K562 (cell line): Measurements from ENCODE around the gene HERC3. TPM values are rescaled to one million over a fixed set of nuclear protein-coding genes. Genes with fewer than 3 reads are reported as not detected.
A peak's percentile ranks its signal among the peaks of the same experiment; 100 is the strongest.

Source experiments
- ATAC-seq: fragments of 200-7000 bp; cut with Tn5 transposase; 3 replicates; pipeline ENCODE4 v1.9.1; 2020; ENCODE audit warnings: moderate library complexity
- BruUV-seq: library from RNA; stranded (reverse); fragments of 400-500 nt; replicated peaks from 2 replicates; lab custom pipeline; 2021; lab: Mats Ljungman, UMichigan
- CTCF ChIA-PET: fragments of 300-600 bp; formaldehyde crosslinking; extraction: SDS; loops from one replicate; lab custom pipeline; 2021; ENCODE audit warnings: low intra/inter-chr PET ratio; lab: Yijun Ruan, JAX
- POLR2A ChIA-PET: fragments of 300-600, 350-650 bp; sonication (Branson Sonifier 250); formaldehyde crosslinking; extraction: SDS; loops from one replicate; lab custom pipeline; 2021; ENCODE audit warnings: antibody characterized with exemption, inconsistent platforms; lab: Yijun Ruan, JAX
- DNase-seq, 4 experiments: peaks; one replicate each; pipeline versions ENCODE4 v3.0.0 to v3.0.0-alpha.2; 2011 to 2018; ENCODE audit warnings: low spot score in 3 of 4, mixed read lengths in 3 of 4; ENCODE audit errors: extremely low read depth in 1 of 4
- FAIRE-seq: peaks from 2 replicates; lab custom pipeline; 2011; peaks lifted over from hg19 to GRCh38; lab: Jason Lieb, UNC
- H2AFZ ChIP-seq: 2 replicates; pipeline ENCODE4 v1.6.0; 2011; ENCODE audit warnings: low read depth, low read length, control low read depth, inconsistent platforms
- H3K27ac ChIP-seq: fragments of 200-600 bp; 3 replicates; pipeline ENCODE4 v1.8.0; 2011; ENCODE audit warnings: low read depth, mild to moderate bottlenecking, control low read depth, inconsistent platforms, low read length, moderate library complexity, mixed read lengths; ENCODE audit errors: extremely low read depth
- H3K27me3 ChIP-seq, 2 experiments: fragments of 300-600 bp in 1 of 2; 2 replicates in 1 of 2; 3 replicates in 1 of 2; pipeline versions ENCODE4 v1.6.0 to v1.8.0; 2011; ENCODE audit warnings: inconsistent platforms in 2 of 2, low read length in 2 of 2, mild to moderate bottlenecking in 1 of 2, mixed read lengths in 1 of 2, moderate library complexity in 1 of 2; ENCODE audit not compliant: control insufficient read depth in 2 of 2, insufficient read depth in 2 of 2
- H3K36me3 ChIP-seq: fragments of 300-600 bp; 3 replicates; pipeline ENCODE4 v1.8.0; 2011; ENCODE audit warnings: mild to moderate bottlenecking, low read length, inconsistent platforms; ENCODE audit not compliant: control insufficient read depth, insufficient read depth
- H3K4me1 ChIP-seq, 2 experiments: fragments of 200-600 bp in 1 of 2; replicated peaks in 1 of 2; 2 replicates in 1 of 2; 3 replicates in 1 of 2; pipeline versions ENCODE4 v1.5.1 to v1.8.0; 2011; ENCODE audit warnings: inconsistent platforms in 2 of 2, low read length in 2 of 2, mild to moderate bottlenecking in 1 of 2, mixed read lengths in 1 of 2, moderate library complexity in 1 of 2; ENCODE audit not compliant: control insufficient read depth in 2 of 2, insufficient read depth in 2 of 2
- H3K4me2 ChIP-seq: 2 replicates; pipeline ENCODE4 v1.6.1; 2011; ENCODE audit warnings: low read length, control low read depth, inconsistent platforms, mixed read lengths; ENCODE audit not compliant: insufficient read depth
- H3K4me3 ChIP-seq: fragments of 200-600 bp; sonication (generic), shearing (Covaris generic); 2 replicates; pipeline ENCODE4 v1.5.1; 2016; ENCODE audit warnings: control low read depth, inconsistent platforms
- H3K79me2 ChIP-seq: fragments of 200-600 bp; 3 replicates; pipeline ENCODE4 v1.8.0; 2011; ENCODE audit warnings: low read length, inconsistent platforms; ENCODE audit not compliant: control insufficient read depth, insufficient read depth
- H3K9ac ChIP-seq, 2 experiments: 2 replicates each; pipeline versions ENCODE4 v1.6.0 to v1.6.1; 2011; ENCODE audit warnings: low read depth in 2 of 2, low read length in 2 of 2, control low read depth in 1 of 2, inconsistent platforms in 1 of 2, mild to moderate bottlenecking in 1 of 2, mixed read lengths in 1 of 2; ENCODE audit not compliant: insufficient read depth in 1 of 2
- H3K9me1 ChIP-seq: one replicate; pipeline ENCODE4 v1.6.0; 2011; ENCODE audit warnings: inconsistent platforms, mild to moderate bottlenecking, low read length, moderate library complexity; ENCODE audit not compliant: control insufficient read depth, insufficient read depth
- H3K9me3 ChIP-seq: replicated peaks from 2 replicates; pipeline ENCODE4 v1.5.1; 2011; ENCODE audit warnings: low read depth, low read length, inconsistent platforms; ENCODE audit not compliant: control insufficient read depth, insufficient read depth
- H4K20me1 ChIP-seq: replicated peaks from 2 replicates; pipeline ENCODE4 v1.6.1; 2011; ENCODE audit warnings: low read length, inconsistent platforms, mixed read lengths; ENCODE audit not compliant: control insufficient read depth, insufficient read depth
- EP400 ChIP-seq: fragments of 450-650 bp; IDR thresholded peaks from 2 replicates; pipeline ENCODE4 v1.6.1; 2017; ENCODE audit warnings: antibody characterized with exemption, mild to moderate bottlenecking, moderate library complexity
- KLF13 ChIP-seq: fragments of 450-650 bp; IDR thresholded peaks from 2 replicates; pipeline ENCODE4 v1.6.1; 2016; ENCODE audit warnings: missing genetic modification characterization, low read depth, mild to moderate bottlenecking, missing compliant biosample characterization, moderate library complexity, borderline replicate concordance
- MXI1 ChIP-seq: IDR thresholded peaks from 2 replicates; pipeline ENCODE4 v1.6.1; 2011; ENCODE audit warnings: low read depth, mild to moderate bottlenecking, improper control_type of control experiment, low read length
- POLR2A ChIP-seq: fragments of 450-650 bp; conservative IDR thresholded peaks from 2 replicates; pipeline ENCODE4 v1.6.1; 2016
- POLR2AphosphoS2 ChIP-seq: IDR thresholded peaks from 2 replicates; pipeline ENCODE4 v1.6.1; 2012; ENCODE audit warnings: low read length, improper control_type of control experiment
- RFX7 ChIP-seq: fragments of 250-450 bp; sonication (Bioruptor Pico); IDR thresholded peaks from 2 replicates; pipeline ENCODE4 v1.5.1; 2021; ENCODE audit warnings: mild to moderate bottlenecking
- SIRT6 ChIP-seq: IDR thresholded peaks from one replicate; pipeline ENCODE4 v1.6.1; 2012; ENCODE audit warnings: low read depth, mild to moderate bottlenecking, control low read depth, inconsistent platforms, low read length, moderate library complexity
- SMC3 ChIP-seq: conservative IDR thresholded peaks from 2 replicates; pipeline ENCODE4 v1.6.1; 2011; ENCODE audit warnings: low read depth, low read length, improper control_type of control experiment; ENCODE audit not compliant: insufficient read depth
- ZBTB17 ChIP-seq: fragments of 450-650 bp; formaldehyde crosslinking; IDR thresholded peaks from 2 replicates; pipeline ENCODE4 v1.4.0; 2020; ENCODE audit warnings: mild to moderate bottlenecking
- ZNF232 ChIP-seq: sonication (generic); formaldehyde crosslinking; IDR thresholded peaks from 2 replicates; pipeline ENCODE4 v1.8.0; 2022; ENCODE audit warnings: mild to moderate bottlenecking, missing genetic modification reagents
- ZNF316 ChIP-seq: fragments of 450-650 bp; IDR thresholded peaks from 2 replicates; pipeline ENCODE4 v1.6.1; 2016
- WGBS: fragments of 100-300 bp; shearing (Covaris generic); methylation state at CpG from one replicate; pipeline ENCODE4 v1.1.6; 2016; ENCODE audit warnings: low coverage, mixed read lengths; ENCODE audit not compliant: insufficient coverage; ENCODE audit errors: missing lambda C conversion rate; 5-methylcytosine and 5-hydroxymethylcytosine counted together
- in situ Hi-C: fragments of 300-500 bp; cut with MboI; formaldehyde crosslinking; loops from 4 replicates; pipeline ENCODE4 v1.15.0; 2018; ENCODE audit warnings: inconsistent platforms, mixed read lengths
- intact Hi-C: fragments of 100-400 bp; cut with micrococcal nuclease; formaldehyde crosslinking; loops from 2 replicates; pipeline ENCODE4 v1.14.2; 2022
- polyA plus RNA-seq, 8 experiments: library from polyadenylated mRNA; depleted of rRNA in 4 of 8; stranded (reverse) in 5 of 8; unstranded in 3 of 8; fragments of >200 nt; fragmentation: Nextera tagmentation in 2 of 8; fragmentation: Illumina TruSeq in 1 of 8; extraction: Ambion mirVana in 2 of 8; extraction: Trizol in 1 of 8; gene quantifications; 2 replicates each; pipeline versions ENCODE4 v1.2.1 to v1.2.3, GENCODE V29; 2011 to 2014; ENCODE audit warnings: inconsistent platforms in 1 of 8, missing spikeins in 1 of 8
- total RNA-seq, 7 experiments: library from RNA; depleted of rRNA in 6 of 7; stranded (reverse); fragments of >200 nt in 6 of 7; fragmentation: Illumina TruSeq in 2 of 7; extraction: Trizol in 2 of 7; gene quantifications; 2 replicates each; pipeline versions ENCODE4 v1.2.1 to v1.2.3, GENCODE V29; 2011 to 2021; ENCODE audit warnings: low replicate concordance in 1 of 7
- TF ChIP-seq, protein P1 (sequence below), 2 experiments: fragments of 450-650 bp in 1 of 2; sonication (generic) in 1 of 2; formaldehyde crosslinking in 1 of 2; IDR thresholded peaks in 1 of 2; conservative IDR thresholded peaks in 1 of 2; 2 replicates each; pipeline versions ENCODE4 v1.6.1 to v1.8.1; 2016 to 2023; ENCODE audit warnings: mild to moderate bottlenecking in 2 of 2, moderate library complexity in 2 of 2, inconsistent platforms in 1 of 2, missing genetic modification reagents in 1 of 2
- TF ChIP-seq, protein P2 (sequence below): sonication (generic); formaldehyde crosslinking; IDR thresholded peaks from 2 replicates; pipeline ENCODE4 v1.8.0; 2022; ENCODE audit warnings: mild to moderate bottlenecking, missing genetic modification reagents
- TF ChIP-seq, protein P3 (sequence below): sonication (generic); formaldehyde crosslinking; IDR thresholded peaks from 2 replicates; pipeline ENCODE4 v1.9.0; 2022; ENCODE audit warnings: mild to moderate bottlenecking, missing genetic modification reagents

The HERC3 gene
- total and polyA plus RNA-seq, 9 of the 15 experiments (the other 6 are each of a cell fraction or from before 2014, with no cell fraction given) = 1.8 to 13.1 (median 7.6) TPM

DNA sequence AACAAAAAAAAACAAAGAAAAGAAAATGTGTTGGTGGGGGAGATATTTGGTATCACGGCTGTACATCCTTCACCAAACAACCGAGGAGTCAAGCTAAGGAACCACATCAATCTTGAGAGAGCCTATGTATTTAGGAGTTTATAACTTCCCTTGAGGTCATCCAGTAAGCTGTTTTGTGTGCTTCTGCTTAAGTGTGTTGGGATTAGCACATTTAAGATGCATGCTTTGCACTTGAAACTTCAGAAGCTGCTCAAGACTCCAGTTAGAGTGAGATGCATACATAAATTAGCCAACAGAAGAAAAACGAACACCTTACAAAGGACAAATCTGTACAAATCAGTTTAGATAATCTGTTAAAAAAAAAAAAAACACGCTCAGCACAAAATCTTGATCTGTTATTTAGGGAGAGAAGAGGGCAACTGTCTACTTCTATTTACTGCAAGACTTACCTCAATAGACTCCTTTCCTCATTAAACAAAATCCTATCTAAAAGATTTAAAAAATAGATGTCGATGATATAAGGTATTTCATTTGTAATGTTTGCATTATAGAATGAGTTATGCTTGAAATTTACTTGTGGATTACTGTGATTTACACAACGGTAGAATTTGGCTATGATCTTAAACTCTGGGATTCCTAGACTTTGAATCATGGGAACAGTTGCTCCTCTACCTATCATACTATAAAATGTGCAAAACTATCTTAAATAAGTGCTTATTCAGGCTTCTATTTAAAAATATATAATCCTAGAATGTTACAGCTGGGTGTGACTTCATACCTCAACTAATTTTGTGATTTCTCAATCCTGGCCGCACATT, 159.2 kb downstream of the HERC3 start:
- intact Hi-C loops = no loop called here
- 55% methylated on average over 7 of the region's 7 CpGs for WGBS
- no peaks in the 10 kb centered on the region for H3K79me2 ChIP-seq
- H3K27me3 ChIP-seq = no peaks in the 10 kb centered on the region
- FAIRE-seq (no peak), ATAC-seq (no peak), DNase-seq (no peak)
- H3K9ac ChIP-seq = no peak overlapping the region
- no peaks in the 10 kb centered on the region for H3K9me1 ChIP-seq
- H3K4me1 ChIP-seq = no peaks in the 10 kb centered on the region
- H4K20me1 ChIP-seq = no peaks in the 10 kb centered on the region
- H3K27ac ChIP-seq = no peak overlapping the region
- H2AFZ ChIP-seq = no peak overlapping the region
- TF ChIP-seq ZNF316 = peak; percentile 52; the same call in 1 of the 2 replicates
- TF ChIP-seq, protein P1, sequence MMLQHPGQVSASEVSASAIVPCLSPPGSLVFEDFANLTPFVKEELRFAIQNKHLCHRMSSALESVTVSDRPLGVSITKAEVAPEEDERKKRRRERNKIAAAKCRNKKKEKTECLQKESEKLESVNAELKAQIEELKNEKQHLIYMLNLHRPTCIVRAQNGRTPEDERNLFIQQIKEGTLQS (IDR thresholded peaks at IDR 0.05) = no peak
- TF ChIP-seq, protein P1 (CRISPR knock-in tag; conservative IDR thresholded peaks at IDR 0.05) = no peak
- BruUV-seq = no TSS peak
- ChIA-PET POLR2A (no interaction called here), CTCF (interaction anchor here (0.6 kb wide), 1 partner anchor 236 kb away, joined by 3 read pairs; no protein-coding TSS in a partner anchor)
- no peaks in the 10 kb centered on the region for H3K9me3 ChIP-seq
- in situ Hi-C loops = no loop called here
- H3K4me3 ChIP-seq = no peak overlapping the region
- H3K36me3 ChIP-seq = peaks cover 39% of the 10 kb centered on the region; the same call in 2 of the 3 replicates
- no peak overlapping the region for H3K4me2 ChIP-seq

DNA sequence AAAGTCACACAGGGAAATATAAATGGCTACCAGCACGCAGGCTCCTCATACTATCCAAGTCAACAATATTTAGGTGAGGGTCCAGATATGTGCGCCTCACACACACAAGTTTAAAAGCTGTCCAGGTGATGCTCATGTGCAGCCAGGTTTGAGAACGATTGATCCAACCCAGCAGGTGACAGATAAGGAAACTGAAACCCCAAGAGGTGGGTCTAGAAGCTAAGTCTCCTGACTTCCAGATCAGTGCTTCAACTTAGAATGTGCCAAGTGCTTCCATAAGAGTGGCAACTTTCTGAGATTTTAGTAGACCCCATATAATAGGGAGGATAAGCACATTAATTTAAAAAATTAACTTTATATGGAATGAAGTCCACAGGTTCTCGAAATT, 159.8 kb downstream of the HERC3 start:
- FAIRE-seq = no peak
- Histone ChIP-seq H3K27me3 (no peaks in the 10 kb centered on the region), H4K20me1 (no peaks in the 10 kb centered on the region), H3K9me3 (no peaks in the 10 kb centered on the region), H3K4me2 (no peak overlapping the region), H3K4me1 (no peaks in the 10 kb centered on the region), H3K9ac (no peak overlapping the region), H3K9me1 (no peaks in the 10 kb centered on the region), H3K36me3 (peaks cover 33% of the 10 kb centered on the region; the same call in 2 of the 3 replicates), H3K27ac (no peak overlapping the region), H2AFZ (no peak overlapping the region), H3K79me2 (no peaks in the 10 kb centered on the region), H3K4me3 (no peak overlapping the region)
- POLR2A ChIA-PET = no interaction called here
- CTCF ChIA-PET = interaction anchor here (0.6 kb wide), 1 partner anchor 236 kb away, joined by 3 read pairs; no protein-coding TSS in a partner anchor
- BruUV-seq = no TSS peak
- no peak for ATAC-seq
- no peak for DNase-seq
- in situ Hi-C loops = no loop called here
- intact Hi-C loops = no loop called here
- 59% methylated on average over 4 of the region's 4 CpGs for WGBS
- TF ChIP-seq, protein P2, sequence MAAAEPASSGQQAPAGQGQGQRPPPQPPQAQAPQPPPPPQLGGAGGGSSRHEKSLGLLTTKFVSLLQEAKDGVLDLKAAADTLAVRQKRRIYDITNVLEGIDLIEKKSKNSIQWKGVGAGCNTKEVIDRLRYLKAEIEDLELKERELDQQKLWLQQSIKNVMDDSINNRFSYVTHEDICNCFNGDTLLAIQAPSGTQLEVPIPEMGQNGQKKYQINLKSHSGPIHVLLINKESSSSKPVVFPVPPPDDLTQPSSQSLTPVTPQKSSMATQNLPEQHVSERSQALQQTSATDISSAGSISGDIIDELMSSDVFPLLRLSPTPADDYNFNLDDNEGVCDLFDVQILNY (CRISPR knock-in tag) = no peak
- TF ChIP-seq KLF13 (tag) (no peak), SMC3 (no peak), POLR2A (no peak), POLR2AphosphoS2 (no peak), SIRT6 (no peak), EP400 (no peak), MXI1 (no peak), ZNF232 (CRISPR knock-in tag) (no peak), RFX7 (CRISPR knock-in tag) (no peak), ZBTB17 (CRISPR knock-in tag) (no peak)
- TF ChIP-seq, protein P3, sequence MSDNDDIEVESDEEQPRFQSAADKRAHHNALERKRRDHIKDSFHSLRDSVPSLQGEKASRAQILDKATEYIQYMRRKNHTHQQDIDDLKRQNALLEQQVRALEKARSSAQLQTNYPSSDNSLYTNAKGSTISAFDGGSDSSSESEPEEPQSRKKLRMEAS = no peak
